Endothelial cell of umbilical vein (primary cell): ENCODE measurements around the gene USP34. TPM values are rescaled to one million over a fixed set of nuclear protein-coding genes. Genes with fewer than 3 reads are reported as not detected.
A peak's percentile ranks its signal among the peaks of the same experiment; 100 is the strongest.

ENCODE experiments used
- BruUV-seq: library from RNA; stranded (reverse); fragments of 400-500 nt; replicated peaks from 2 replicates; lab custom pipeline; 2021; lab: Mats Ljungman, UMichigan
- CTCF ChIA-PET: fragments of 300-600, 350-600 bp; sonication (Branson Sonifier 250); formaldehyde crosslinking; loops from one replicate; lab custom pipeline; 2021; ENCODE audit warnings: antibody characterized with exemption, inconsistent platforms; lab: Charles Lee
- POLR2A ChIA-PET: fragments of 300-600, 350-600 bp; sonication (Branson Sonifier 250); formaldehyde crosslinking; loops from one replicate; lab custom pipeline; 2021; ENCODE audit warnings: antibody characterized with exemption, inconsistent platforms; lab: Charles Lee
- DNase-seq: peaks from one replicate; pipeline ENCODE4 v3.0.0-alpha.2; 2011; ENCODE audit warnings: low read depth, low spot score
- FAIRE-seq: peaks from 2 replicates; lab custom pipeline; 2011; peaks lifted over from hg19 to GRCh38; lab: Jason Lieb, UNC
- H2AFZ ChIP-seq: 2 replicates; pipeline ENCODE4 v1.6.0; 2012; ENCODE audit warnings: low read depth, low read length, control low read depth, inconsistent platforms
- H3K27ac ChIP-seq: 2 replicates; pipeline ENCODE4 v1.5.1; 2011; ENCODE audit warnings: low read depth, mild to moderate bottlenecking, control low read depth, low read length, moderate library complexity; ENCODE audit not compliant: insufficient read depth
- H3K27me3 ChIP-seq, 2 experiments: 2 replicates each; pipeline versions ENCODE4 v1.6.0 to v1.6.1; 2011; ENCODE audit warnings: low read length in 2 of 2, mixed read lengths in 1 of 2; ENCODE audit not compliant: control insufficient read depth in 2 of 2, insufficient read depth in 2 of 2
- H3K36me3 ChIP-seq, 2 experiments: 2 replicates in 1 of 2; 3 replicates in 1 of 2; pipeline ENCODE4 v1.5.1; 2011; ENCODE audit warnings: low read length in 2 of 2, mild to moderate bottlenecking in 1 of 2, moderate library complexity in 1 of 2; ENCODE audit not compliant: control insufficient read depth in 2 of 2, insufficient read depth in 2 of 2; ENCODE audit errors: extremely low read depth in 1 of 2
- H3K4me1 ChIP-seq: 3 replicates; pipeline ENCODE4 v1.5.1; 2011; ENCODE audit warnings: mild to moderate bottlenecking, low read length; ENCODE audit not compliant: control insufficient read depth, insufficient read depth; ENCODE audit errors: extremely low read depth
- H3K4me2 ChIP-seq: 2 replicates; pipeline ENCODE4 v1.6.1; 2011; ENCODE audit warnings: low read length, control low read depth, mixed read lengths; ENCODE audit not compliant: insufficient read depth
- H3K4me3 ChIP-seq, 3 experiments: fragments of 200-600 bp in 1 of 3; sonication (generic), shearing (Covaris generic) in 1 of 3; replicated peaks in 1 of 3; 2 replicates each; pipeline ENCODE4 v1.5.1; 2011 to 2016; ENCODE audit warnings: control low read depth in 3 of 3, low read length in 3 of 3, mild to moderate bottlenecking in 2 of 3, inconsistent platforms in 1 of 3, low read depth in 1 of 3, moderate library complexity in 1 of 3; ENCODE audit not compliant: insufficient read depth in 1 of 3
- H3K79me2 ChIP-seq: 2 replicates; pipeline ENCODE4 v1.6.0; 2012; ENCODE audit warnings: low read length, inconsistent platforms; ENCODE audit not compliant: control insufficient read depth, insufficient read depth
- H3K9ac ChIP-seq: replicated peaks from 2 replicates; pipeline ENCODE3; 2011; ENCODE audit warnings: low read length, control low read depth; ENCODE audit not compliant: insufficient read depth; ENCODE audit errors: extremely low read depth
- H3K9me1 ChIP-seq: replicated peaks from 3 replicates; pipeline ENCODE4 v1.6.0; 2011; ENCODE audit warnings: mild to moderate bottlenecking, low read length; ENCODE audit not compliant: control insufficient read depth, insufficient read depth; ENCODE audit errors: extremely low read depth
- H3K9me3 ChIP-seq: replicated peaks from 2 replicates; pipeline ENCODE4 v1.5.1; 2012; ENCODE audit warnings: low read length, inconsistent platforms; ENCODE audit not compliant: control insufficient read depth, insufficient read depth
- H4K20me1 ChIP-seq: replicated peaks from 2 replicates; pipeline ENCODE3; 2011; ENCODE audit warnings: mild to moderate bottlenecking, low read length; ENCODE audit not compliant: control insufficient read depth, insufficient read depth; ENCODE audit errors: extremely low read depth
- EZH2 ChIP-seq: IDR thresholded peaks from 2 replicates; pipeline ENCODE4 v1.6.1; 2012; ENCODE audit warnings: borderline replicate concordance, low read depth, mild to moderate bottlenecking, moderate library complexity, low read length, inconsistent platforms; ENCODE audit not compliant: severe bottlenecking
- FOS ChIP-seq: IDR thresholded peaks from 2 replicates; pipeline ENCODE4 v1.6.1; 2011; ENCODE audit warnings: mild to moderate bottlenecking, low read length, moderate library complexity, borderline replicate concordance; ENCODE audit not compliant: insufficient read depth
- GATA2 ChIP-seq: IDR thresholded peaks from 2 replicates; pipeline ENCODE4 v1.7.0; 2011; ENCODE audit warnings: low read depth, mild to moderate bottlenecking, moderate library complexity, mixed read lengths, low read length; ENCODE audit not compliant: insufficient read length, insufficient read depth
- JUN ChIP-seq: IDR thresholded peaks from 2 replicates; pipeline ENCODE4 v1.6.1; 2011; ENCODE audit warnings: borderline replicate concordance, low read depth; ENCODE audit not compliant: insufficient read length, insufficient read depth
- MYC ChIP-seq: IDR thresholded peaks from one replicate; pipeline ENCODE4 v1.6.1; 2011; ENCODE audit warnings: mild to moderate bottlenecking, low read depth, low read length
- POLR2A ChIP-seq: IDR thresholded peaks from 2 replicates; pipeline ENCODE4 v1.6.1; 2012; ENCODE audit warnings: low read depth, mild to moderate bottlenecking, control low read depth, low read length
- POLR2AphosphoS5 ChIP-seq: IDR thresholded peaks from 2 replicates; pipeline ENCODE4 v1.6.1; 2012; ENCODE audit warnings: low read depth, mild to moderate bottlenecking, control low read depth, low read length, moderate library complexity; ENCODE audit not compliant: insufficient read depth
- dilution Hi-C: fragments of 300-500 bp; cut with MboI; formaldehyde crosslinking; loops from one replicate; pipeline ENCODE4 v1.15.0; 2019; ENCODE audit warnings: low sequenced_read_pairs; ENCODE audit not compliant: extremely low pct_ligation_motif_present
- intact Hi-C: fragments of 100-400 bp; cut with micrococcal nuclease; formaldehyde crosslinking; loops from one replicate; pipeline ENCODE4 v1.10.0; 2022
- polyA plus RNA-seq, 4 experiments: library from polyadenylated mRNA; depleted of rRNA in 3 of 4; stranded (reverse) in 3 of 4; unstranded in 1 of 4; fragments of >200 nt; gene quantifications; 2 replicates each; pipeline versions ENCODE4 v1.2.1 to v1.2.3, GENCODE V29; 2011 to 2012; ENCODE audit warnings: missing spikeins in 1 of 4
- total RNA-seq: library from RNA; stranded (reverse); gene quantifications from 2 replicates; pipeline ENCODE4 v1.2.3, GENCODE V29; 2021
- TF ChIP-seq, protein P1 (sequence below): IDR thresholded peaks from 2 replicates; pipeline ENCODE4 v1.6.1; 2011; ENCODE audit not compliant: insufficient read depth, insufficient read length

The USP34 gene
- total and polyA plus RNA-seq, 2 donors (not counting 3 experiments of a cell fraction or from before 2014, with no cell fraction given): 46.3 to 96.9 TPM

DNA sequence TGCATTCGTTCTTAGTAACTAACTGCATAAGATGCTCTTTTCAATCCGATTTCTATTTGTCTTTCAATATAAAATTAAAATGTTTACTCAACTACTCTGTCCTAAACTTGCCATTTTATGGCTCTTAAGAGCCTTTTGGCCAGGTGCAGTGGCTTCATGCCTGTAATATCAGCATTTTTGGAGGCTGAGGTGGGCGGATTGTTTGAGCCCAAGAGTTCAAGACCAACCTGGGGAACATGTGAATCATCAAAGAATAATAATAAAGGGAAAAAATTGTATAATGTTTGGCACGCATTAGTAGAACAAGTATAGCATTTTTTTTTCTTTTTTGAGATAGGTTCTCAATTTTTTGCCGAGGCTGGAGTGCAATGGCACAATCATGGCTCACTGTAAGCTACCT is 216.4 kb downstream of the USP34 start:
- H3K27ac ChIP-seq: peak overlapping the region; percentile 94
- no peak overlapping the region for H3K4me3 ChIP-seq
- ChIA-PET POLR2A (interaction anchor here (0.5 kb wide), 1 partner anchor 37 kb away, joined by 3 read pairs; no protein-coding TSS in a partner anchor), CTCF (interaction anchor here (2.0 to 2.4 kb wide), 2 partner anchors 10 to 16 kb away, joined by 10 read pairs; no protein-coding TSS in a partner anchor)
- H3K9me3 ChIP-seq: no peaks in the 10 kb centered on the region
- FAIRE-seq (no peak), DNase-seq (peak; percentile 15)
- no TSS peak for BruUV-seq
- H3K9me1 ChIP-seq: no peaks in the 10 kb centered on the region
- H3K9ac ChIP-seq: no peak overlapping the region
- no peaks in the 10 kb centered on the region for H4K20me1 ChIP-seq
- peaks cover under 1 to 6% of the 10 kb centered on the region in 2 experiments for H3K36me3 ChIP-seq
- no peaks in the 10 kb centered on the region for H3K79me2 ChIP-seq
- H3K27me3 ChIP-seq: no peaks in the 10 kb centered on the region
- no peak for TF ChIP-seq POLR2AphosphoS5
- TF ChIP-seq, protein P1, sequence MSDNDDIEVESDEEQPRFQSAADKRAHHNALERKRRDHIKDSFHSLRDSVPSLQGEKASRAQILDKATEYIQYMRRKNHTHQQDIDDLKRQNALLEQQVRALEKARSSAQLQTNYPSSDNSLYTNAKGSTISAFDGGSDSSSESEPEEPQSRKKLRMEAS: no peak
- TF ChIP-seq FOS: no peak
- TF ChIP-seq GATA2: no peak
- TF ChIP-seq MYC: no peak
- no peak for TF ChIP-seq POLR2A
- intact Hi-C loops (no loop called here), dilution Hi-C loops (no loop called here)
- no peak overlapping the region for H3K4me2 ChIP-seq
- H2AFZ ChIP-seq: no peak overlapping the region
- H3K4me1 ChIP-seq: peaks cover 28% of the 10 kb centered on the region

DNA sequence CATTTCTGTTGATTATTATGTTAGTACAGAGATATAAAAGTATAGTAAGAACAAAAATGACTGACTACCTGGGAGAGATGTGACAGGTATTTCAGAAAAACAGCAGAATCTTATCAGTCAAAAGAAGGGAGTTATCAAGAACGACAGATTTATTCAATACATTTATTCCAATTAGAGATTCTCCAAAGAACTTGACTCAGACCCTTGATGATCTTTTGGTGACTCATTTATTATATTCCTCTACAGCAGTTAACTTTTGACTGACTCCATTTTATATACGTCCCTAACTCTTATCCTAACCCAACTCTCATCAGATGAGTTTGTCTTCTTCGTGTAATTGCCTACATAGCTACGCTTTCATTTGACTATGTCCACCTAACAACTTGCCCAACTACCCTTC is 217.8 kb downstream of the USP34 start:
- no TSS peak for BruUV-seq
- H2AFZ ChIP-seq: no peak overlapping the region
- no peak for TF ChIP-seq POLR2AphosphoS5
- TF ChIP-seq FOS: peak; percentile 64
- TF ChIP-seq JUN: peak; percentile 11
- TF ChIP-seq, protein P1: no peak
- no peak for TF ChIP-seq EZH2
- no peak for DNase-seq
- no peaks in the 10 kb centered on the region for H3K27me3 ChIP-seq
- intact Hi-C loops: no loop called here
- H4K20me1 ChIP-seq: no peaks in the 10 kb centered on the region
- peaks cover 28% of the 10 kb centered on the region for H3K4me1 ChIP-seq
- no peak overlapping the region for H3K4me2 ChIP-seq
- H3K4me3 ChIP-seq: no peak overlapping the region
- no peaks in the 10 kb centered on the region for H3K79me2 ChIP-seq
- CTCF ChIA-PET: no interaction called here
- dilution Hi-C loops: no loop called here
- FAIRE-seq: no peak
- no peaks in the 10 kb centered on the region for H3K9me3 ChIP-seq
- no peak overlapping the region for H3K27ac ChIP-seq
- POLR2A ChIA-PET: no interaction called here
- H3K9ac ChIP-seq: no peak overlapping the region
- peaks cover 0 to 4% of the 10 kb centered on the region in 2 experiments for H3K36me3 ChIP-seq
- no peaks in the 10 kb centered on the region for H3K9me1 ChIP-seq
